Ascending aorta (tissue), 2 donors: ENCODE measurements around the gene TNFSF13. TPM values are rescaled to one million over a fixed set of nuclear protein-coding genes. Genes with fewer than 3 reads are reported as not detected.
A peak's percentile ranks its signal among the peaks of the same experiment; 100 is the strongest.

Source experiments
- DNase-seq, 2 donors: peaks; one replicate each; pipeline ENCODE4 v3.0.0-alpha.2; 2019; ENCODE audit warnings: low spot score in 2 of 2
- H3K27ac ChIP-seq, 2 donors: fragments of 200-600 bp; sonication (generic); one replicate each; pipeline ENCODE4 v1.5.1; 2016 to 2017; ENCODE audit warnings: mild to moderate bottlenecking in 1 of 2
- H3K27me3 ChIP-seq: fragments of 200-600 bp; sonication (generic); one replicate; pipeline ENCODE4 v1.5.1; 2017
- H3K36me3 ChIP-seq, 2 donors: fragments of 200-600 bp; sonication (generic); one replicate each; pipeline ENCODE4 v1.5.1; 2016
- H3K4me1 ChIP-seq, 2 donors: fragments of 200-600 bp; sonication (generic); one replicate each; pipeline ENCODE4 v1.5.1; 2016 to 2017; ENCODE audit warnings: mild to moderate bottlenecking in 1 of 2
- H3K4me3 ChIP-seq, 2 donors: fragments of 200-600 bp; sonication (generic); one replicate each; pipeline ENCODE4 v1.5.1; 2016 to 2017; ENCODE audit warnings: mild to moderate bottlenecking in 1 of 2
- H3K9me3 ChIP-seq, 2 donors: fragments of 200-600 bp; sonication (generic); one replicate each; pipeline ENCODE4 v1.5.1; 2016
- CTCF ChIP-seq, 3 experiments: fragments of 200-600 bp in 2 of 3; fragments of 450-650 bp in 1 of 3; sonication (generic) in 2 of 3; IDR thresholded peaks; one replicate each; pipeline ENCODE4 v1.5.1; 2016 to 2019; ENCODE audit warnings: antibody characterized with exemption in 3 of 3, mild to moderate bottlenecking in 1 of 3, moderate library complexity in 1 of 3
- intact Hi-C: fragments of 100-400 bp; cut with DNase I; formaldehyde crosslinking; loops from one replicate; pipeline ENCODE4 v1.15.1; 2023
- total RNA-seq: library from RNA; depleted of rRNA; stranded (reverse); fragments of >200 nt; gene quantifications from one replicate; pipeline ENCODE4 v1.1.0, GENCODE V29; 2016

Gene TNFSF13
- total RNA-seq, 1 donor from 2014 or later: 17.5 TPM

- no peak for TF ChIP-seq CTCF (IDR thresholded peaks at IDR 0.05)
- H3K9me3 ChIP-seq: no peaks in the 10 kb centered on the region
- H3K27ac ChIP-seq: peak overlapping the region; percentile 93 to 99
- H3K4me1 ChIP-seq: peaks cover 0 to 15% of the 10 kb centered on the region in 2 donors
- peaks cover 55 to 58% of the 10 kb centered on the region in 2 donors for H3K36me3 ChIP-seq
- DNase-seq: peak; percentile 99 to 100
- H3K27me3 ChIP-seq: no peaks in the 10 kb centered on the region
- intact Hi-C loops: loop anchor here (1.0 to 5.0 kb wide), 8 partner anchors 11 to 320 kb away; partner anchors contain the start of genes CTDNEP1, ELP5, FXR2 and MPDU1
- peak overlapping the region; percentile 78 to 94 for H3K4me3 ChIP-seq
These were observed 14.2 kb downstream of the TNFSF13 start for GRCh38 chr17:7572588-7573323.

- peaks cover 0 to 15% of the 10 kb centered on the region in 2 donors for H3K4me1 ChIP-seq
- TF ChIP-seq CTCF (IDR thresholded peaks at IDR 0.05): no peak
- peak overlapping the region; percentile 78 to 94 for H3K4me3 ChIP-seq
- DNase-seq: peak; percentile 65 to 94
- H3K27me3 ChIP-seq: no peaks in the 10 kb centered on the region
- intact Hi-C loops: loop anchor here (1.0 to 5.0 kb wide), 4 partner anchors 41 to 321 kb away; partner anchors contain the start of genes CTDNEP1, ELP5 and FXR2
- H3K36me3 ChIP-seq: peaks cover 62 to 65% of the 10 kb centered on the region in 2 donors
- no peaks in the 10 kb centered on the region for H3K9me3 ChIP-seq
- H3K27ac ChIP-seq: peak overlapping the region; percentile 93 to 99
These were observed 15.0 kb downstream of the TNFSF13 start for GRCh38 chr17:7573324-7574080.

GRCh38 chr17:7574176-7574953, 15.8 kb downstream of the TNFSF13 start:
- Histone ChIP-seq H3K27me3 (no peaks in the 10 kb centered on the region), H3K4me3 (peak overlapping the region; percentile 78 to 94), H3K4me1 (peaks cover 0 to 20% of the 10 kb centered on the region in 2 donors), H3K9me3 (no peaks in the 10 kb centered on the region), H3K27ac (peak overlapping the region; percentile 93 to 99), H3K36me3 (peaks cover 65 to 67% of the 10 kb centered on the region in 2 donors)
- TF ChIP-seq CTCF (IDR thresholded peaks at IDR 0.05): no peak
- DNase-seq: no peak
- intact Hi-C loops: loop anchor here (5.0 kb wide), 2 partner anchors 263 to 322 kb away; partner anchors contain the start of genes CTDNEP1 and ELP5

- no peaks in the 10 kb centered on the region for H3K27me3 ChIP-seq
- peaks cover 56 to 62% of the 10 kb centered on the region in 2 donors for H3K36me3 ChIP-seq
- H3K4me3 ChIP-seq: peak overlapping the region in 1 of 2 donors; percentile 78
- peak overlapping the region in 1 of 2 donors; percentile 93 for H3K27ac ChIP-seq
- H3K4me1 ChIP-seq: peaks cover 3 to 28% of the 10 kb centered on the region in 2 donors
- intact Hi-C loops: no loop called here
- H3K9me3 ChIP-seq: no peaks in the 10 kb centered on the region
- no peak for DNase-seq
- no peak for TF ChIP-seq CTCF (IDR thresholded peaks at IDR 0.05)
These were observed 16.9 kb downstream of the TNFSF13 start for GRCh38 chr17:7575481-7575883.

- H3K36me3 ChIP-seq: peaks cover 51 to 57% of the 10 kb centered on the region in 2 donors
- no peaks in the 10 kb centered on the region for H3K27me3 ChIP-seq
- H3K27ac ChIP-seq: no peak overlapping the region
- no peak for DNase-seq
- no peak overlapping the region for H3K4me3 ChIP-seq
- no peaks in the 10 kb centered on the region for H3K9me3 ChIP-seq
- H3K4me1 ChIP-seq: peaks cover 3 to 28% of the 10 kb centered on the region in 2 donors
- no peak for TF ChIP-seq CTCF (IDR thresholded peaks at IDR 0.05)
- intact Hi-C loops: no loop called here
These were observed 17.4 kb downstream of the TNFSF13 start for GRCh38 chr17:7575959-7576358.
